Activated naive CD4-positive, alpha-beta T cell treated with anti-CD3 and anti-CD28 coated beads, Interleukin-2, amount 50 U/mL, for 16 hours (primary cell): ENCODE measurements around the gene ARGLU1.
"Not testable (repeated sequence)": the region's sequence is repeated elsewhere in the genome, so short reads cannot be mapped to it uniquely, and the experiment has no call there.

Source experiments
- DNase-seq: peaks from one replicate; pipeline ENCODE4 v3.0.0-alpha.2; 2020

ARGLU1 gene, protein sequence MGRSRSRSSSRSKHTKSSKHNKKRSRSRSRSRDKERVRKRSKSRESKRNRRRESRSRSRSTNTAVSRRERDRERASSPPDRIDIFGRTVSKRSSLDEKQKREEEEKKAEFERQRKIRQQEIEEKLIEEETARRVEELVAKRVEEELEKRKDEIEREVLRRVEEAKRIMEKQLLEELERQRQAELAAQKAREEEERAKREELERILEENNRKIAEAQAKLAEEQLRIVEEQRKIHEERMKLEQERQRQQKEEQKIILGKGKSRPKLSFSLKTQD

DNA sequence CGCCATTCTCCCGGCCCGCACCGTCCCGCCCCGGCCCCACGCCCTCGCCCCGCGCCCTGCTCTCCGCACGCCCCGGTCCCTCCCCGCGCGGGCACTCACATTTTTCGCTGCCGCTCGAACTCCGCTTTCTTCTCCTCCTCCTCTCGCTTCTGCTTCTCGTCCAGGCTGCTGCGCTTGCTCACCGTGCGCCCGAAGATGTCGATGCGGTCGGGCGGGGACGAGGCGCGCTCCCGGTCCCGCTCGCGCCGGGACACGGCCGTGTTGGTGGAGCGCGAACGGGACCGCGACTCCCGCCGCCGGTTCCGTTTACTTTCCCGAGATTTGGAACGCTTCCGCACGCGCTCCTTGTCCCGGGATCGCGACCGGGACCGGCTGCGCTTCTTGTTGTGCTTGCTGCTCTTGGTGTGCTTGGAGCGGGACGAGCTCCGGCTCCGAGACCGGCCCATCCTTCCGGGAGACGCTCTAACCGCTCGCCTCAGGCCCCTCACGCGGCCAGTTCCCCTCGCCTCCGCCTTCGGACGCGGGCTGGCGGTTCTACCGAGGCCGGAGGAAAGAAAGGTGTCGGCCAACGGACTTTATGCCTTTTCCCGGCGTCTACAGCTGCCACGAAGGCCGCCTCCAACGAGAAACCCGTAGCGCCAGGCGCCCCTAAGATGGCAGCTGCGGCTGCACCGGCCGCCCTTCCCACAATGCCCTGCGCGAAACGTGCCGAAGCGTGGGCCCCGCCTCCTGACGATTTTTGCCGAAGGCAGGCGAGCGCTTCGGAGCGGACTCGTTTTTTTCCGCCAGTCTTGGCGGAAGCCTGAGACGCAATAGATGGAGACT lies at the start of gene ARGLU1:
Gene ARGLU1 (minus strand): TSS at position 664 of the 825 bp plus-strand sequence. CDS start 218 bp downstream, at position 446.
- peak; percentile 96 for DNase-seq

DNA sequence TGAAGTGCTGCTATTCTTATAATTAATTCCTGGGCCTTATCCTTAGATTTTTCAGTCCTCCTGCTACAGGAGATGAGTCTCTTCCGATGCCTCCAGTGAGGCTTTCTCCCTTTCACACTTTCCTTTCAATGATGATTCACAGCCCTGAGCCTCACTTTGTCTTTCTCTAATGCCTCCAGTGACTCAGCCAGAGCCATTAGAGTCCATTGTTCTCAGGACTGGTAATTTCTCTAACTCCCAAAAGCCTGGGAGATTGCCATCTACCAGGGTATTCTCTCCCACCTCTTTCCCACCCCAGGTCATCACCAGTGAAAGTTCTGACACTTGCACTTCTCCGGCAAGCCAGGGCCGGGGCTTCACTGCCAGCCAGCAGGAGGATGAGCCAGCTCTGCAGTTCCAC lies 49.6 kb upstream of the ARGLU1 start:
- DNase-seq, result no peak

DNA sequence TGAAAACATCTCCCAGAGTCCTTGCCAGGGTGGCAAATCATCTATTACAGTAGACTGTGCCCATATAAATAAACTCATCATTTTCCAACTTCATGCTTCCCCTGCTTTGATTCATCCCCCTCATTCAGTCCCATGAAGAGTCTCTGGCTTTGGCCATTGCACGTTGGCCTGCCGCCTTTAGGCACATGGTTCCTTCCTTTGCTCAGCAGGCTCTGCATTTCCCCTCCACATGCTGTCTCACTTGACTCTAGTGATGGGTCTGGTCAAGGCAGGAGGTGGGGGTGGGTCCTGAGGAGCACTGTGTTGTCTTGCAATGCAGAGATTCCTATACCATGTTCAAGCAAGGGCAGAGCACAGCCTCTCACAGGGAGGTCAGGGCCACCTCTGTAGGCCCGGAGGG lies 48.8 kb upstream of the ARGLU1 start:
- DNase-seq, result no peak

DNA sequence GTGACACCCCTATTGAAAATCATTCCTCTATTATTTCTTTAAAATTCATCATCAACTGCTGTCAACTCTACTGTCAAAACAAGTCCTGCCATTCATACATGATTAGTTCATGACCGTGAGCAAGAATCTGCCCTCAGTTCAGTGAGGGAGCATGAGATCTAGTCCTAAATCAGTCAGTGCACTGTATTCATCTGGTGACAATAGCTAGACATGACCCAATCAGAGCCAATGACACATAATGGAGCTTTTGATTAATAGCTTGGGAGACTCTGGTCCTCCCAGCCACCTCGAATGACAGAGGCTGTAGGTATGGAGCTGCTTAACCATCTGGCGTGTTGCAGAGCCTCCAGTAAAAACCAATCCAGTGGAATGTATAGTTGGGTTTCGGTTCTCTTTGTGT lies 46.9 kb upstream of the ARGLU1 start:
- DNase-seq, result no peak

GRCh38 chr13:106612688-106613087 lies 44.8 kb upstream of the ARGLU1 start:
- no peak for DNase-seq

DNA sequence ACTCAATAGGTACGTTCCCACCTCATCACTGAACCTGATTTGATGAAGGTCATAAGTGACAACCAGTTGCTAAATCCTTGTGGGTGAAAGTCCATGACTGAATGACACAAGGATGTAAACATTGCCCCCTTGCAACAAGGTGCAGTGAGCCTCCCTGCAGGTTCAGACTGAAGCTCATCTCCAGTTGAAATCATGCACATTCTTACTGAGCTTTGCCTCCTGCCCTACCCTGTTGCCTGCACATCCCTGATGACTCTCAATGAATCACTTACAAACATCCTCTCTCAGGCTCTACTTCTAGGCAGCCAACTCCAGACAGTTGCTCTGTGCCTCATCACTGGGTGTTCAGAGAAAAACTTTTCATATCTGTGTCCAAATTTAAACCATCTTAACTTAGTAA lies 42.5 kb upstream of the ARGLU1 start:
- DNase-seq, result no peak

- no peak for DNase-seq
These were observed 41.2 kb upstream of the ARGLU1 start for GRCh38 chr13:106609116-106609515.

GRCh38 chr13:106603546-106603945 lies 35.6 kb upstream of the ARGLU1 start:
- DNase-seq, result no peak

- DNase-seq, result no peak
These were observed 34.2 kb upstream of the ARGLU1 start for GRCh38 chr13:106602178-106602577.

GRCh38 chr13:106601489-106601888 lies 33.6 kb upstream of the ARGLU1 start:
- no peak for DNase-seq

DNA sequence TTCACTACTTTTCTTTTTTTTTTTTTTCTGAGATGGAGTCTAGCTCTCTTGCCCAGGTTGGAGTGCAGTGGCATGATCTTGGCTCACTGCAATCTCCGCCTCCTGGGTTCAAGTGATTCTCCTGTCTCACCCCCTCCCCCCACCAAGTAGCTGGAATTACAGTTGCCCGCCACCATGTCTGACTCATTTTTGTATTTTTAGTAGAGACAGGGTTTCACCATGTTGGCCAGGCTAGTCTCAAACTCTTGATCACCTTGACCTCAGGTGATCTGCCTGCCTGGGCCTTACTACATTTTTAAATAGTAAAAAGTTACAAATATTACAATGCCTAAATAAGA lies 32.8 kb upstream of the ARGLU1 start:
- not testable (repeated sequence) for DNase-seq

- no peak for DNase-seq
These were observed 32.2 kb upstream of the ARGLU1 start for GRCh38 chr13:106599875-106600797.

GRCh38 chr13:106597749-106598395 lies 29.9 kb upstream of the ARGLU1 start:
- DNase-seq, result no peak

GRCh38 chr13:106597186-106597585 lies 29.2 kb upstream of the ARGLU1 start:
- DNase-seq, result no peak

GRCh38 chr13:106596275-106596937 lies 28.5 kb upstream of the ARGLU1 start:
- no peak for DNase-seq

GRCh38 chr13:106595625-106596024 lies 27.7 kb upstream of the ARGLU1 start:
- DNase-seq, result no peak

DNA sequence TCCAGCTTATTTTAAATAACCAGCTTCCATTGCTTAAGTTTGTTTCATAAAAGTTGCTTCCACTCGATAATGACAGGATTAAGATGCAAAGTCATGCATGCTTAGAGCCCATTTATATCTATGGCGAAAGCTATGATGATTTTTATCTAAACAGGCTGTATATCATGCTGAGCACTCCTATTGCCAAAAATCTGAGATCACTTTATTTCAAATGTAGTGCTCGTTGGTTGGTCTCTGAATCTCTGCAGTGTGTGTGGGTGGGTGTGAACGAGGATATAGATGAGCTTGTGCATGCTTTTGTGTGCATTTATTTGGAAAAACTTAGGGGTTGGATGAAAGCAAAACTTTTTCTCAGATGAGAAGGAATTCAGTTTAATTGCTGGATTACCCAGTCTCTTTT lies 27.0 kb upstream of the ARGLU1 start:
- DNase-seq, result no peak

DNA sequence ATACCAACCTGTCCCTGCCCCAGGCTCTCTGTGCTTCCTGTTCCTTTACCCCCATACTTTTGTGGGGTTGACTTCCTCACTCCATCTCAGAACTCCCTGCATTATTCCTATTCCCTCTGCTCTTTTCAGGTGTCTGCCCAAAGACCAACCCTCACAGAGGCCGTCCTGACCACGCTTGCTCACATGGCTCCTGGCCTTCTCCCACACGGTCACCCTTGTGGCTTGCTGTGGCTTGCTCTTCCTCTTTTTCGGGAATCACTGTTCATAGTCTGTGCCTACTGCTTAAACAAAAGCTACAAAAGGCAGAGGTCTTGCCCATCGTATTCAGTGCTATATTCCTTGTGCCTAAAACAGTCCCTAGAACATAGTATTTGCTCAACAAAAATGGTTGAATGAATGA lies 25.2 kb upstream of the ARGLU1 start:
- DNase-seq, result no peak

DNA sequence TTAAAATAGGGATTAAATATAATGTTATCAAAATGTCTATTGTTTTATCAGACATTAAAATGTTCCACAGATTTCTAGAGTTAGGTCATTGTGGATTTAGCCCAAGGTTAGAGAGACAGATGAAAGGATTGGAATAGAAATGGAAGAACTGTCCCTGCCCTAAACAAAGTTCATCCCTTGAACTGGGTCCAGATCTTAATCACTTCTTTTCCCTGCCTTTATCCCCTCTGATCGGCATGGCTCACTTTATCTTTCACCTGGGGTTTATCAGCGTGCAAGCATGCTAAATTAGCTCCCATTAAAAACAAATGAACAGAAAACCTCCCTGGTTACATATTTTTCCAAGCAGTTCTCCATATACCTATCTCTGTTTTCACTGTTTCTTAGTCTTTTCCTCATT lies 23.4 kb upstream of the ARGLU1 start:
- no peak for DNase-seq

DNA sequence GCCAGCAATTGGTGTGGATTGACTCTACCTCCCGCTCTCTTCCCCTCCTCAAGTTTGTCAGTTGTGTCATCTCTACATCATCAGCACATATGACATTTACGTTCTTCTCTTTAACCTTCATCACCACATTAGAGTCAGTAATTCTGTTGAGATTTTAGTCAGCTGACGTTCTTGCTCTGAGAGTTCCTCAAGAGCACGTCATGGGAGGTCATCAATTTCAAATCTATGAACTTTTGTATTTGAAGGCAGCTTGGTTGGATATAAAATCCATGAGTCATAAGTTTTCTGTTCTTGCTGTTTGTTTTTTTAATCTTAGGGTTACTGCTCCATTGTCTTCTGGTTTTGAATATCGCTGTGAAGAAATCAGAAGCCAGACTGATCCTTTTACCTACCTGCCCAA lies 21.8 kb upstream of the ARGLU1 start:
- DNase-seq, result no peak

DNA sequence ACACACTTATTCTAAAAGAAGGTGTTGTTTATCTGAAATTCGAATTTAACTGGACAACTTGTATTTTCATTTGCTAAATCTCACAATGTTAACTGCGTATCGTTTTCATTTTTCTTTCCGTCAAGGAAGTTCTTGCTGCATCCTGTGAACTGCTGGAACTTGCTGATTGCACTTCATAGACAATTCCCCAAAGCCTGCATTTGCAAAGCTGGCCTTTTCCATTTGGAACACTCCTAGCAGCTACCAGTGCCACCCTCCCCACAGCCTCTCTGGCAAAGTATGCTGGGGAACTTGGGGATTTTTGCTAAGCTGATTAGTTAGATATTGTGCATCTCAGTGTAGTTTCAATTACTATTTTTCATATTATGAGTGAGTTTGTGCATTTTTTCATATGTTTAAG lies 20.4 kb upstream of the ARGLU1 start:
- no peak for DNase-seq

GRCh38 chr13:106587787-106588186 lies 19.9 kb upstream of the ARGLU1 start:
- no peak for DNase-seq
